Glomerular visceral epithelial cell (primary cell): Measurements from ENCODE around the gene ETV1.
A peak's percentile ranks its signal among the peaks of the same experiment; 100 is the strongest.

Experiments used
- DNase-seq: peaks from one replicate; pipeline ENCODE4 v3.0.0-alpha.2; 2016; ENCODE audit errors: extremely low spot score

Gene ETV1

GRCh38 chr7:13987395-13987794 is 2.1 kb downstream of the ETV1 start:
- DNase-seq = no peak

GRCh38 chr7:13986208-13986607 is 3.3 kb downstream of the ETV1 start:
- DNase-seq = no peak

GRCh38 chr7:13984831-13985685 is 4.4 kb downstream of the ETV1 start:
- no peak for DNase-seq

GRCh38 chr7:13984061-13984460 is 5.4 kb downstream of the ETV1 start:
- DNase-seq = no peak

GRCh38 chr7:13982940-13983677 is 6.4 kb downstream of the ETV1 start:
- no peak for DNase-seq

- DNase-seq = peak; percentile 86
Observed at GRCh38 chr7:13981070-13981469, 8.4 kb downstream of the ETV1 start.

- no peak for DNase-seq
Observed at GRCh38 chr7:13980474-13980873, 9.0 kb downstream of the ETV1 start.

GRCh38 chr7:13979671-13980435 is 9.6 kb downstream of the ETV1 start:
- no peak for DNase-seq

GRCh38 chr7:13976594-13976993 is 12.9 kb downstream of the ETV1 start:
- DNase-seq = no peak

- DNase-seq = no peak
Observed at GRCh38 chr7:13965077-13965476, 24.4 kb downstream of the ETV1 start.

- no peak for DNase-seq
Observed at GRCh38 chr7:13963925-13964324, 25.5 kb downstream of the ETV1 start.

- no peak for DNase-seq
Observed at GRCh38 chr7:13955494-13955893, 34.0 kb downstream of the ETV1 start.

- no peak for DNase-seq
Observed at GRCh38 chr7:13953368-13953767, 36.1 kb downstream of the ETV1 start.

GRCh38 chr7:13952921-13953320 is 36.5 kb downstream of the ETV1 start:
- DNase-seq = no peak

- no peak for DNase-seq
Observed at GRCh38 chr7:13949939-13950338, 39.5 kb downstream of the ETV1 start.

GRCh38 chr7:13949445-13949844 is 40.0 kb downstream of the ETV1 start:
- no peak for DNase-seq

- no peak for DNase-seq
Observed at GRCh38 chr7:13948019-13948801, 41.3 kb downstream of the ETV1 start.

- no peak for DNase-seq
Observed at GRCh38 chr7:13947535-13947934, 41.9 kb downstream of the ETV1 start.

GRCh38 chr7:13946181-13946580 is 43.3 kb downstream of the ETV1 start:
- DNase-seq = peak; percentile 8

GRCh38 chr7:13945670-13946069 is 43.8 kb downstream of the ETV1 start:
- DNase-seq = peak; percentile 42

- DNase-seq = no peak
Observed at GRCh38 chr7:13933536-13933935, 55.9 kb downstream of the ETV1 start.

- DNase-seq = no peak
Observed at GRCh38 chr7:13933091-13933490, 56.4 kb downstream of the ETV1 start.
